Psoas muscle (tissue), 8 donors: ENCODE data around the gene KCTD16. TPM values are rescaled to one million over a fixed set of nuclear protein-coding genes. Genes with fewer than 3 reads are reported as not detected.
A peak's percentile ranks its signal among the peaks of the same experiment; 100 is the strongest.

Experiments
- ATAC-seq, 4 donors: fragments of 200-7000 bp; cut with Tn5 transposase; one replicate each; pipeline ENCODE4 v1.9.1; 2020; ENCODE audit warnings: moderate library complexity in 3 of 4, mild to moderate bottlenecking in 2 of 4
- DNase-seq, 2 donors: peaks; one replicate each; pipeline ENCODE4 v3.0.0-alpha.2; 2020
- H3K27ac ChIP-seq: fragments of 200-600 bp; one replicate; pipeline ENCODE4 v1.8.0; 2022
- H3K27me3 ChIP-seq, 3 donors: fragments of 200-600 bp in 1 of 3; one replicate each; pipeline versions ENCODE4 v1.6.1 to v1.8.0; 2013 to 2022; ENCODE audit warnings: low read length in 2 of 3, mild to moderate bottlenecking in 2 of 3, moderate library complexity in 1 of 3; ENCODE audit not compliant: insufficient read depth in 3 of 3
- H3K36me3 ChIP-seq, 2 donors: fragments of 200-600 bp in 1 of 2; one replicate each; pipeline versions ENCODE4 v1.6.1 to v1.8.0; 2013 to 2022; ENCODE audit warnings: low read depth in 1 of 2, mild to moderate bottlenecking in 1 of 2, moderate library complexity in 1 of 2; ENCODE audit not compliant: insufficient read depth in 1 of 2
- H3K4me1 ChIP-seq: fragments of 200-600 bp; one replicate; pipeline ENCODE4 v1.8.0; 2022
- H3K4me3 ChIP-seq: fragments of 200-600 bp; one replicate; pipeline ENCODE4 v1.8.0; 2022; ENCODE audit warnings: mild to moderate bottlenecking
- H3K9me3 ChIP-seq: fragments of 200-600 bp; one replicate; pipeline ENCODE4 v1.8.0; 2022
- CTCF ChIP-seq: fragments of 200-600 bp; IDR thresholded peaks from one replicate; pipeline ENCODE4 v1.8.0; 2022; ENCODE audit warnings: antibody characterized with exemption
- WGBS, 3 donors: extraction: QIAGEN DNeasy Blood & Tissue Kit; methylation state at CpG; one replicate each; pipeline versions ENCODE4 v1.1.6 to v1.1.7; 2013; 5-methylcytosine and 5-hydroxymethylcytosine counted together
- intact Hi-C, 2 donors: fragments of 100-400 bp; cut with DNase I; formaldehyde crosslinking; loops; one replicate each; pipeline versions ENCODE4 v1.11.0 to v1.14.2; 2022
- polyA plus RNA-seq, 3 donors: library from polyadenylated mRNA; stranded (reverse); fragments of 200-250 nt; gene quantifications; one replicate each; pipeline ENCODE4 v1.2.3, GENCODE V29; 2013
- total RNA-seq, 4 donors: library from RNA; stranded (reverse); fragmentation: NEBNext Ultra II Directional in 2 of 4; extraction: Animal tissue kit (Norgen Biotek cat#: 25700) in 2 of 4; gene quantifications; one replicate each; pipeline versions ENCODE4 v1.2.1 to v1.2.4, GENCODE V29; 2021 to 2023
- donor health status: healthy with polysubstance abuse.
- donor health status: DM: no; HTN: no; CAD: no; lungs with moderate emphysema.
- donor health status: Bipolar disorder and iron deficiency.
- donor health status: healthy.
- donor health status: DM: yes; HTN: yes; CAD: no.
- donor health status: DM: no; HTN: no; CAD: no.
- donor health status: DM: no; HTN: no; CAD: no.
- donor health status: DM: yes; HTN: yes; CAD: no.

Gene KCTD16
- total and polyA plus RNA-seq, 7 donors: 0.01 to 0.04 (median 0.01) TPM; not detected in 4

DNA sequence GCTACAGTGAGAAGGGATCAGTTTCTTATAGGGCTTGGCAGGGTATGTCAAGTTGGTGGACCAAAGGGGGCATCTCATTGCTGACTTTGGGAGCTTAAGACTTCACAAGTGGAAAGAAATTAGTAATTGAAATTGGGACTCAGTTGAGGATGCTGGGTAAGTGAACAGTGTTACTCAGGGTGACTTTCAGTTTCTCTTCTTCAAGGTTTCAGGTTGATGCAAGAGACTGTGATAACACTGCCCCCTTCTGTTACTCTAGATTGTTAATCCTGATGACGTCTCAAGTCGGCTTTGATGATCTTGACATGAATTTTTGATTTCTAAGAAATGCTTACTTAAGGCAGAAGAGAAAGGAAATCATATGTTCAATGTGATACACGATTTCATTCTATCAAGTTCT is 21.3 kb downstream of the KCTD16 start:
- TF ChIP-seq CTCF: peak; percentile 8
- Histone ChIP-seq H3K4me1 (no peaks in the 10 kb centered on the region), H3K36me3 (no peaks in the 10 kb centered on the region), H3K9me3 (no peaks in the 10 kb centered on the region), H3K27ac (no peak overlapping the region), H3K27me3 (peaks cover 0 to 9% (median 3%) of the 10 kb centered on the region in 3 donors), H3K4me3 (no peak overlapping the region)
- DNase-seq (no peak), ATAC-seq (no peak)
- intact Hi-C loops: no loop called here
- 20 to 22% (median 21%) methylated on average over 3 of the region's 3 CpGs for WGBS, 3 donors

GRCh38 chr5:144192661-144193060 is 22.0 kb downstream of the KCTD16 start:
- peaks cover 0 to 13% (median 3%) of the 10 kb centered on the region in 3 donors for H3K27me3 ChIP-seq
- H3K36me3 ChIP-seq: no peaks in the 10 kb centered on the region
- H3K9me3 ChIP-seq: no peaks in the 10 kb centered on the region
- H3K4me3 ChIP-seq: no peak overlapping the region
- DNase-seq (no peak), ATAC-seq (no peak)
- intact Hi-C loops: no loop called here
- TF ChIP-seq CTCF: no peak
- H3K4me1 ChIP-seq: no peaks in the 10 kb centered on the region
- H3K27ac ChIP-seq: no peak overlapping the region

- no peak for TF ChIP-seq CTCF
- H3K9me3 ChIP-seq: no peaks in the 10 kb centered on the region
- H3K4me3 ChIP-seq: no peak overlapping the region
- intact Hi-C loops: no loop called here
- DNase-seq (no peak), ATAC-seq (no peak)
- no peaks in the 10 kb centered on the region for H3K4me1 ChIP-seq
- H3K36me3 ChIP-seq: no peaks in the 10 kb centered on the region
- peaks cover 0 to 15% (median 3%) of the 10 kb centered on the region in 3 donors for H3K27me3 ChIP-seq
- H3K27ac ChIP-seq: no peak overlapping the region
- 58 to 69% (median 66%) methylated on average over 2 of the region's 2 CpGs for WGBS, 3 donors
Measured at GRCh38 chr5:144194144-144194543, 23.5 kb downstream of the KCTD16 start.

DNA sequence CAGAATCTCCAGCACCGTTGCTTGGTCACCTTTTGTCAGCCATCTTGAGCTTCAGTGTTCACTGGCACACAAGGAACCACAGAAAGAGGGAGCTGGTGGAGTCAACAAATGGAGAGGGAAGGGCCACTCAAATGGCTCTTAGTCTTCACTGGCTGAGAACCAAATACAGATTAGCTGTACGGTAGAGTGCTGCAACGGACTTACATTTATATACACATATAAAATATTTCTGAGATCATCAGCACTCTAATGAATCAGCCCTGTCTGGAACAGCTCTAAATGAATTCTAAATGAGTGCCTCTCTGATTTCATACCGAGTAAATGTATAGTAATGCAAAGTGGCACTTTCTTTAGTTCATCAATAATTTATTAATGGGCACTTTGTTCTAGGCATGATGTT is 24.8 kb downstream of the KCTD16 start:
- no peaks in the 10 kb centered on the region for H3K4me1 ChIP-seq
- H3K9me3 ChIP-seq: no peaks in the 10 kb centered on the region
- DNase-seq (no peak), ATAC-seq (no peak)
- H3K4me3 ChIP-seq: no peak overlapping the region
- 50 to 61% (median 57%) methylated on average over 4 of the region's 4 CpGs for WGBS, 3 donors
- no peak for TF ChIP-seq CTCF
- peaks cover 0 to 15% (median 3%) of the 10 kb centered on the region in 3 donors for H3K27me3 ChIP-seq
- H3K27ac ChIP-seq: no peak overlapping the region
- intact Hi-C loops: no loop called here
- H3K36me3 ChIP-seq: no peaks in the 10 kb centered on the region

GRCh38 chr5:144196612-144197011 is 25.9 kb downstream of the KCTD16 start:
- 77 to 81% (median 78%) methylated on average over 1 of the region's 1 CpG for WGBS, 3 donors
- Histone ChIP-seq H3K27me3 (peaks cover 0 to 13% (median 3%) of the 10 kb centered on the region in 3 donors), H3K4me3 (no peak overlapping the region), H3K9me3 (no peaks in the 10 kb centered on the region), H3K4me1 (no peaks in the 10 kb centered on the region), H3K36me3 (no peaks in the 10 kb centered on the region), H3K27ac (no peak overlapping the region)
- intact Hi-C loops: no loop called here
- ATAC-seq (no peak), DNase-seq (no peak)
- no peak for TF ChIP-seq CTCF
